NCI-H2227 treated with DMSO at 0.1 percent for 48 hours (cell line): ENCODE results near the gene ZSCAN10.
"Not testable (repeated sequence)": the region's sequence is repeated elsewhere in the genome, so short reads cannot be mapped to it uniquely, and the experiment has no call there.

Experiments used
- DNase-seq: peaks from one replicate; lab custom pipeline; 2025; lab: John Stamatoyannopoulos, UW

ZSCAN10 gene

DNA sequence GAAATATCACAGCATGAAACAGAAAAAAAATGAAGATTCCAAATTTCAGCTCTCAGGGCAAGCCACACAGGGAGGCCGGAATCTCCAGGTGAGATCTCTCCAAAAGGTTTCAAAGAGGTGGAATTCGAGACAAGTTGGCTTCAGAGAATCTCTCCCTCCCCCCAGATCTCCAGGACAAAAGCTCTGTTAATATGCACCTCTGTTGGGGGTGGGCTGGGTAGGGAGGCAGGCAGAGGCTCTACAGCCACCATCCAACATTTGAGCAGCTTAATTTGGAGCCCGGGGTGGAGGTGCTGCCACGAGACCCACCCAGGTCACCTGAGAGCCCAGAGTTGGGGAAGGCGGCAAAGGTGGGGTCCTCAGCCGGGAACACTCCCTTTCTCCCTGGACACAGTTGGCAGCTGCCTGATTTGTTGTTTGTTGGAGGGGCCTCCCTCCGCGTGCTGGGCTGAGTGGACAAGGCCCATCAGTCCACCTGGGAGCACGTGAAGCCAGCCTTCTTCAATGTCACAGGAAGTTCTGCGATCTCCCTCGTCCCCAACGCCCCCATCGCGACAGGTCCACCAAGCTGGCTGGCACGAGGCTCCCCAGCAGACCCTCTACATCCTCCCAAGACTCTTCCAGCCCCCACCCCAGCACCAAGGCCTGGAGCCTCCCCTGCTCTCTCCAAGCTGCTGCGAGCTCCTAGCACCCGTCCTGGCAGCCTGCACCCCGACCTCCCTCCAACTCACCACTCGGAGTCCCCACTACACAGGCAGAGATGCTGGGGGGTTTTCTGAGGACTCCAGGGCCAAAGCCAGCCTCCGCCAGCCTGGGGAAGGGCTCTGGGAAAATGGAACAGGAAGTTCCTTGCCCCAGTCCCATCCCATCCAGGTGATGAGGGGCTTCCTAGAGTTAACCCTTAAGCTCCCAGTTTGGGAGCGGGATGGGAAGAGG is at the start of gene ZSCAN10:
TSS of gene ZSCAN10 (minus strand) at position 836 of the 936 bp plus-strand sequence. CDS start 6,357 bp downstream, outside the sequence.
- no peak for DNase-seq

DNA sequence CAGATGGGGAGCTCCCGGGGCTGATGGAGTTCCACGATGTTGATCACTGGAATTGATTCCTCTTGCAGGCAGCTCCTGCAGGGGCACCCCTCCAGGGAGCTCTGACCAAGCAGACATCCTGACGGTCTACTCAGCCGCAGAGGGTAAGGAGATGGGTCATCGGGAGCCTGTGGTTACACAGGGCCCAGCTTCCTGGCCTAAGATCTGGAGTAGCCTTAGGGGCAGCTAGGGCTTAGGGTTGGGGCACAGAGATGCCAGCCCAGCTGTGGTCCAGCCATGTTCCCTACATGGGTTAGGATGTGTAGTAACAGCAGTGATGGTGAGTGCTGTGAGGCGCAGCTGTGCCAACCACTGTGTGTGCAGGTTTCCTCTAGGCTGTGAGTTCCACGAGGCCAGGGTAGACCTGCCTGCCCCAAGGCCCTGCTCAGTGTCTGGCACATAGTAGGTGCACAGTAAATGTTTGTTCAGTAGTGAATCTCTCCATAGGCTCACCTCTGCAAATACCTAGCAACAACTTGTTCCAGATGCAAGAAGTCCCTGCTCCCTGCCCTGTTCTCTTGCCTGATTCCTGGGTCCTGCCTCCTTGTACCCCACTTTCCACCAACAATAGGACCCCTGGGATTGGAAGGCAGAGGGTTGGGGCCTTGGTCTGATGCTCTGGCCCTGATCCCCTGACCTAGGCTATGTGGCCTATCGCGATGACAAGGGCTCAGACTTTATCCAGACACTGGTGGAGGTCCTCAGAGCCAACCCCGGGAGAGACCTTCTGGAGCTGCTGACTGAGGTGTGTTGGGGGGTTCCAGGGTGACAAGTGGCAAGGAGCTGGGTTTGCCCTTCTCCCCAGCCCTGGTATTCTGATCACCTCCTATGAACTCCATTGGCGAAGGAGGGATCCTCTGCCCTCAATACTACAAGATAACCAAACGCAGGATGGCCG is 49.4 kb upstream of the ZSCAN10 start:
- DNase-seq, result no peak

DNA sequence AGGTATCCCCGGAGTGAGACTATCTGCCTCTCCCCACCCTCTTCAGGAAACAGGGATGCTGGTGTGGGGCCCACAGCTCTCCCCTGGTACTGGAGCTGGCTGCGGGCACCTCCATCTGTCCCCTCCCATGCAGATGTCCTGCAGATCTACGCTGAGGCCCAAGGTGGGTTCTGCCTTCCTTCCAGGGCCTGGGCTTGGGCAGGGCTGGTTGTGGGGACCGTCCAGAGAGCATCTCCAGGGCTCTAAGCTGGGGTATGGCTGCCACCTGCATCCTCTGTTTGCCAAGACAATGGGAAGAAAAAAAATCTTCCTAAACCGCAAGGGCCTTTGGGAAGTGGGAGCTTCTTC is 48.6 kb upstream of the ZSCAN10 start:
- no peak for DNase-seq

DNA sequence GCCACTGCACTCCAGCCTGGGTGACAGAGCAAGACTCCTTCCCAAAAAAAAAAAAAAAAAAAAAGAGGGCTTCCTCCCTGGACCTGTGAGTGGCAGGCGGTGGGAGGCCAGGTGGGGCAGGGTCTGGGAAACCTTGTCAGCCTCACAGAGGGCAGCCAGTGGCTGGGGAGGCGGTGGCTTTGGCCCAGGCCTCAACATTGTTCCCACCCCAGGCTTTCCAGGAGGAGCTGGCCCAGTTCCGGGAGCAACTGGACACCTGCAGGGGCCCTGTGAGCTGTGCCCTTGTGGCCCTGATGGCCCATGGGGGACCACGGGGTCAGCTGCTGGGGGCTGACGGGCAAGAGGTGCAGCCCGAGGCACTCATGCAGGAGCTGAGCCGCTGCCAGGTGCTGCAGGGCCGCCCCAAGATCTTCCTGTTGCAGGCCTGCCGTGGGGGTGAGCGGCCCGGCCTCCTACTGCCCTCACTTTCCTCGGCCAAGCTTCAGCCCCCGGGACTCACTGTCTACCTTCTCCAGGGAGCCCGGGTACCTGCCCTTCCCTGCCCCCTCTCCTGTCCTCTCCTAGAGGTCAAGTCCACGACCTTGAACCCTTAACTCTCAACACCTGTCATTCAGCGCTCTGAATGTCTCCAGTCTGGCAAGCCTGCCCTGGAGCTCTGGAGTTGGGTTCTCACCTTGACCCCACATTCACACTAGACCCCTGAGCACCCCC is 48.1 kb upstream of the ZSCAN10 start:
- DNase-seq, result no peak

DNA sequence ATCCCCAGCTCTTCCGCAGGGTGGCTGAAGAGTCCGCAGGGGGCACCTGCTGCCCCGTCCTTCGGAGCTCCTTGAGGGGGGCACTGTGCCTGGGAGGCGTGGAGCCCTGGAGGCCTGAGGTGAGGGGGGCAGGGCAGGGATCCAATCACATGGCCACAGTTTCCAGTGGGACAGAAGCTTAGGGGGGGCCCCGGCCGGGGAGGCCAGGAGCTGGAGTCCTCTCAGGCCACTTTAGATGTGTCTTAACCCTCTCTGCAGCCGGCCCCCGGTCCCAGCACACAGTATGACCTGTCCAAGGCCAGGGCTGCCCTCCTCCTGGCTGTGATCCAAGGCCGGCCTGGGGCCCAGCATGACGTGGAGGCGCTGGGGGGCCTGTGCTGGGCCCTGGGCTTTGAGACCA is 46.6 kb upstream of the ZSCAN10 start:
- no peak for DNase-seq

DNA sequence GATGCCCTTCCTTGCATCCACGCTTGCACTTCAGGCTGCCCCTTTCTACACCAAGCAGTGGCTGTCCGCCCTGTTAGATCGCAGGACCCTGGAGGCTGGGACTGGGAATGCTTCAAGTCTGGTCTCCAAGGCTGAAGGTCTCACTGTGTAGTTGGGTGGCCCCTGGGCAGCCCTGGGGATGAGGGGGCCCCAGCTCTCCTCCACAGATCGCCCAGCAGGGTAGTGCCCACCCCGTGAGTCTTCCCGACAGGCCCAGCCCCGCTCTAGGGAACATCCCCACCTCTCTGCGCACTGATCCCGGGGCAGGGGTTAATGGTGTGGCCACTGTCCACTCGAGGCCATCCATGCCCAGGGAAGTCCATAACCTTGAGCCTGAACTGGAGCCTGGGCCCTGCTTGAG is 46.1 kb upstream of the ZSCAN10 start:
- no peak for DNase-seq

DNA sequence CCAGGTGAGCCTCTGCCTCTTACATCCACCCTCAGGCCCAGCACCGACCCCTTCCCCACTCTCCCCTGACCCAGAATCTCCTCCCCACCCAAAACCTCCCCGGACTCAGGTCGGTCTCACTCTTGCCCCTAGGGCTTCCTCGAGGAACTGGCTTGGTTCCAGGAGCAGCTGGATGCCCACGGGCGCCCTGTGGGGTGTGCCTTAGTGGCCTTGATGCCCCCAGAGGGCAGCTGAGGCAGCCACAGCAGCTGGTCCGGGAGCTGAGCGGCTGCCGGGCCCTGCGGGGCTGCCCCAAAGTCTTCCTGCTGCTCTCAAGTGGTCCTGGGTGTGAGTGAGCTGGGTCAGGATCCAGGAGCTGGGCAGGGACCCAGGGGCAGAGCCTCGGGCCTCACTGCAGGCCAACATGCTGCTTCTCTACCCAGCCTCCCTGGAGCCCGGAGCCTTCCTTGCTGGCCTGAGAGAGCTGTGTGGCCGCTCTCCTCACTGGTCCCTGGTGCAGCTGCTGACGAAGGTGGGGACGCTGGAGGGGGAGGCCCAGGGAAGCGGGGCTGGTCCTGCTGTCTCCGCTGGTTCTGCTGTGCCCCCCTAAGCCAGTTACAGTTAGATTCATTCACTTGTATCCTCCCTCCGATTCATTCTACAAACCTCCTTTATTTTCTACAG is 45.4 kb upstream of the ZSCAN10 start:
- no peak for DNase-seq

DNA sequence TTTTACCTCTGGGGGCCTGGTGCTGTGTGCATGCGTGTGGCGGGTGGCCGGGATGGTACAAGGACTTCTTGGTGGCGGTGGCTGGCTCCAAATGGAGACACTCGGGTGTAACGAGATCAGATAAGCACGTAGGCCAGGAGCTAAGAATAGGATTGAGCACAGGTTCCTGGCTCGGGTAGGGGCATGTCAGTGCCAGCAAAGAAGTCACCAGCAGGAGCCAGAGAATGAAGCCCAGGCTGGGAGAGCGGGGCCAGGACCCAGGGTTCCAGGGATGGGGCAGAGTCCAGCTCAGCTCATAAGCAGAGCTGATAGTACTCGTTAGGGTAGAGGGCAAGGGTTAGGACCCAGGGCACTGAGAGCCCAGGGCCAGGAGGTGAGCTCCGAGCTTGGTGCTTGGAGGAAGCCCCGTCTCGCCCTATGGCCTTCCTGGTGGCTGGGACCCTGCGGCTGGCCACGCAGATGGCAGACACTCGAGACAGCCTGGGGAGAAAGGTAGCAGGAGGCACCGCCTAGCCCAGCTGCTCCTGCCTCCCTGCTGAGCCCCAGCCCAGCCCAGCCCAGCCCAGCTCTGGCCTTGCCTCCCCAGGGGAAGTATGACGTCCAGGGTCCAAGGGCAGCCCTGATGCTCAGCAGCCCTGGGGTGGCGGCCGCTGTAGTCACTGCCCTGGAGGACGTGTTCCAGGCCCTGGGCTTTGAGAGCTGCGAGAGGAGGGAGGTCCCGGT is 44.7 kb upstream of the ZSCAN10 start:
- no peak for DNase-seq

DNA sequence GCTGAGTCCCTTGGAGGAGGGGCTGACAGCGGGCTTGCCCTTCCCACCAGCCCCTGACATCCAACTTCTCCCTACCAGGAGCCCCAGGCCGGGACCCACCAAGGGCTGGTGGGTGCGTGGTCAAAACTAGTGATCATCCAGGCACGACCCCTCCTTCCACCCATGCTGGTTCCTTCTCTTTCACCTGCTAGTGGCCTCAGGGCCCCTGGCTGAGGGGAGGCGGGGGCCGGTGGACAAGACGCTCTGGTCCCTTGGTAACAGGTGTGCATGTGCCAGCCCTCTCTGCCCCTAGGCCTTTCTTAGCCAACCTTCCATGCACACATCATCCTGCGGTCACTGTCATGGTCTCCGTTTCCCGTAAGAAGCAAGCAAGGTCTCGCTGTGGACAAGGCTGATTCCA is 44.1 kb upstream of the ZSCAN10 start:
- DNase-seq, result no peak

DNA sequence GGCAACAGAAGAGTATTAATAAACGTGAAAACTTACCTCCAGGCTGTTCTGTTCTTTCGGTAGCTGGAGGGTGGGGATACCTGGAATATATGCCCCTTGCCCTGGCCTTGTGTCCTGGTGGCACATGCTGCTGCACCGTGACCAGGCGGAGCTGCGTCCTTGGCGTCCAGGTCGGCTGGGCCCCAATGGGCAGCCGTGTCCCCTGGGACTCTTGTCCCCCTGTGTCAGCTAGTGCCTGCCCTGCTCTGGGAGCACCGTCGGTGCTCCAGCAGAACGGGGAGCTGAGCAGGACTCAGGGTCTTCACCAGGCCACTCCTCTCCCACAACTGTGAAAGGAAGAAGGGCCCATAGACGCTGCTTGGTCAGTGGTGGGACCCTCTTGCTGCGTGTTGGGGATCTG is 43.7 kb upstream of the ZSCAN10 start:
- no peak for DNase-seq

DNA sequence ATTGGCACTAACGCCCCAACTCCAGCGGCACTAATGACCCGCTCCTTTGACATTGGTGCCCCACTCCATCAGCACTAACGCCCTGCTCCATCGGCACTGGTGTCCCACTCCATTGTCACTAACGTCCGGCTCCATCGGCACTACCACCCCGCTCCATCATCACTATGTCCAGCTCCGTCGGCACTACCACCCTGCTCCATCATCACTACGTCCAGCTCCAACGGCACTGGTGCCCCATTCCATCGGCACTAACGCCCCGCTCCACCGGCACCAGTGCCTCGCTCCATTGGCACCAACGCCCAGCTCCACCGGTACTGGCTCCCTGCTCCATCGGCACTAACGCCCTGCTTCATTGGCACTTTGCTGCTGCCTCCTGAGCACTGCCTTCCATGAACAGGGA is 43.2 kb upstream of the ZSCAN10 start:
- no peak for DNase-seq

DNA sequence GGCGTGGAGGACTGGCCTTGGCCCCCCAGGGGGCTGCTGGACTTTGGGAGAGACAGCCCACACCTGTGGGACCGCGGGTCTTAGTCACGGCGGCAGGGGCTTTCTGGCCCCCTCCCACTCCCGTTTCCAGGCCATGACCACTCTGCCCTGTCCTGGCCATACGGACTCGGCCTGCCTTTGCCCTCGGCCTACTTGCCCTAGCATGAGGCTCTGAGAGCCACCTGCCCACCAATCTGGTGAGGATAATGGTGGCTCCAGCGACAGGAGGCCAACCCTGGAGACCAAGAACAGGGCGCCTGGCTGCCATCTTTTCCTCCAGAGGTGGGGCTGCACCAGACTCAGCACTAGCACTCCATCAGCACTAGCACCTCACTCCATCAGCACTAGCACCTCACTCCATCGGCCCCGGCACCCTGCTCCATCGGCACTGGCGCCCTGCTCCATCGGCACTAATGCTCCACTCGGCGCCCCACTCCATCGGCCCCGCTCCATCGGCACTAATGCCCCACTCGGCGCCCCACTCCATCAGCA is 42.8 kb upstream of the ZSCAN10 start:
- DNase-seq, result no peak

DNA sequence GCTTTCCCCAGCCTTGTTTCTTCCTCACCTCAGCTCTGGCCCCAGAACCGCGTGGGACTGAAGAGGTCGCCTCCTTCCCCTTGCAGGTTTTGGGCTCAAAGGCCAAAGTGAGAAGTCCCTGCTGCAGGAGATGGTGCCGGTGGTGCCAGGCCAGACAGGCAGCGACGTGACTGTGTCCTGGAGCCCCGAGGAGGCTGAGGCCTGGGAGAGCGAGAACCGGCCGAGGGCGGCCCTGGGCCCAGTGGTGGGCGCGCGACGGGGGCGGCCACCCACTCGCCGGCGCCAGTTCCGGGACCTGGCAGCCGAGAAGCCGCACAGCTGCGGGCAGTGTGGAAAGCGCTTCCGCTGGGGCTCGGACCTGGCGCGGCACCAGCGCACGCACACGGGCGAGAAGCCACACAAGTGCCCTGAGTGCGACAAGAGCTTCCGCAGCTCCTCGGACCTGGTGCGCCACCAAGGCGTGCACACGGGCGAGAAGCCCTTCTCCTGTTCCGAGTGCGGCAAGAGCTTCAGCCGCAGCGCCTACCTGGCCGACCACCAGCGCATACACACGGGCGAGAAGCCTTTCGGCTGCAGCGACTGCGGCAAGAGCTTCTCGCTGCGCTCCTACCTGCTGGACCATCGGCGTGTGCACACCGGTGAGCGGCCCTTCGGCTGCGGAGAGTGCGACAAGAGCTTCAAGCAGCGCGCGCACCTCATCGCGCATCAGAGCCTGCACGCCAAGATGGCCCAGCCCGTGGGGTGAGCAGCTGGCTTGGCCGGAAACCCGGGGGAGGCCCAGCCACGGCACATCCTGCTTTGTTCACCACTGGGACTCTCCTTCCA is 41.7 kb upstream of the ZSCAN10 start:
- DNase-seq, result no peak

DNA sequence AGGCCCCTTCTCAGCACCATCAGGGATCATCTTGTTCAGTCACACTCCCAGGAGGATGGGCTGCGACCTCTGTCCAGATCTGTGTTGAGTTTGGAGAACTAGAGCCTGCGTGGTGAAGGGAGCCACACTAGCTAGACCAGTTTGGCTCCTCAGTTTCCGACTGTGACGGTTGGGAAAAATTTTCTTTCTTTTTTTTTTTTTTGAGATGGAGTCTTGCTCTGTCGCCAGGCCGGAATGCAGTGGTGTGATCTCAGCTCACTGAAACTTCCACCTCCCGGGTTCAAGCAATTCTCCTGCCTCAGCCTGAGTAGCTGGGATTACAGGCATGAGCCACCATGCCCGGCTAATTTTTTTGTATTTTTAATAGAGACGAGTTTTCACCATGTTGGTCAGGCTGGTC is 40.5 kb upstream of the ZSCAN10 start:
- DNase-seq, result not testable (repeated sequence)

DNA sequence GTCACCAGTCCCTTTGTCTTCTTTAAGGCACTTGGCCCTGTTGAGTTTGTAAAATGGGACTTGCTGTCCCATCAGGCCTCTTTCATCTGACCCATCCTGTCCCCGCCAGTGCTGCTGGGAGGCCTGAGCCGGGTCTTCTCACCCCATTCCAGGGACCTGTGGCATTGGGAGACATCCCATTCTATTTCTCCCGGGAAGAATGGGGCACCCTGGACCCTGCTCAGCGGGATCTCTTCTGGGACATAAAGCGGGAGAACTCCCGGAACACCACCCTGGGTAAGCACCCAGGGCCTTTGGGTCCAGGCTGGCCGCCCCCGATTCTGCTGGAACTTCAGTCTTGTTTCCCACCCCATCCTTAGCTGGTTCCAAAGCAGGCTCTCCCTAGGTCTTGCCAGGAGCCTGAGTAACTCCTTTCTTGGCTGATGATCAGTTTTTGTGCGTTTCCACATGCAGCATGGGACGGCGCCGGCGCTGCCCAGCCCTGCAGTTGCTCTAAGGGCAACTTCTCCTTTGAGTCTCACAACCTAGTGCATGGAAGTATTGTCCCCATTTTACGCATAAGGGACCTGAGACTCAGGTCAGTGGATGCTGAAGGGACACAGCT is 39.8 kb upstream of the ZSCAN10 start:
- no peak for DNase-seq

DNA sequence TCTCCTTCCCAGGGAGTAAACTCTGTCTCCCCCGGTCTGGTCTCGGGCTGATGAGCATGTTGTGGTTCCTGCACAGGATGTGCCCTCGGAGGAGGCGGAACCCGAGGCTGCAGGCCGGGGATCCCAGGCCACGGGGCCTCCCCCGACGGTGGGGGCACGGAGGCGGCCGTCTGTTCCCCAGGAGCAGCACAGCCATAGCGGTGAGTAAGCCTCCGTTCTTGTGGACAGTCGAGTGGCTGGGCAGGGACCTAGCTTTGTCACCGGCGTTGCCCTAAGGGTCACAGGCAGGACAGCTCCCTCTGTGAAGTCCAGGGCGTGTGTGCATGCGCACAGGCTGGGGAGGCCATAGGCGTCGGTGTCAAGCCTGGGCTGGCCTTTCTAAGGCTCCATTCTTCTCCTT is 39.2 kb upstream of the ZSCAN10 start:
- DNase-seq, result no peak

DNA sequence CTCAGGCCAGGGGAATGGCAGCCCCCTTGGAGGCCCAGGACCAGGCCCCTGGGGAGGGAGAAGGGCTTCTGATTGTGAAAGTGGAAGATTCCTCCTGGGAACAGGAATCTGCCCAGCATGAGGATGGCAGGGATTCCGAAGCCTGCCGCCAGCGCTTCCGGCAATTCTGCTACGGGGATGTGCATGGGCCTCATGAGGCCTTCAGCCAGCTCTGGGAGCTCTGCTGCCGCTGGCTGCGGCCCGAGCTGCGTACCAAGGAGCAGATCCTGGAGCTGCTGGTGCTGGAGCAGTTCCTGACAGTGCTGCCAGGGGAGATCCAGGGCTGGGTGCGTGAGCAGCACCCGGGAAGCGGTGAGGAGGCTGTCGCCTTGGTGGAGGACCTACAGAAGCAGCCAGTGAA is 38.2 kb upstream of the ZSCAN10 start:
- DNase-seq, result no peak

DNA sequence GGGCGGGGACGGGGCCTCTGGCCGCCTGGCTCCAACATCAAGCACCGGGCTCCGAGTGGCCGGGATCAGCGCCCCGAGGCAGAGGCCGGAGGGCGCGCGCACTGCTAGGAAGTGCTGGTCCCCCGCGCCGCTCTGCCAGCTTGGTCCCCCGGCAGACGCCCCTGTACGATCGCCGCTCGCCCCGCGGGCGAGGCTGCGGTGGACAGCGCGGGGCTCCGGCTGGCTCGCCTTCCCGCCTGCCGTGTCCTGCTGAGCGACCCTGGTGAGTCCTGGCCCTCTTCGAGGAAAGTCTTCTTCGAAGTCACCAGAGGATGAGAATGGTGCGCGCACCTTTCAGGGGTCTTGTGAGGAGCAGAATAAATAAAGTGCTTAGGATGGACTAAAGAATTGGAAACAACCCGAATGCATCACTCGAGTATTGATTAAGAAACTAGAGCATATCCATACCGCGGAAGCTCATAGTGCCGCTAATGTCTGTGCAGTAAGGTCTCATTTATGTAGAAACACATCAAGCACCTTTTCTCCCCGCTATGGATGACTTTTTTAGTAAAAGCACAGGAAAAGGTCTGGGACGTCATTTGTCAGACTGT is 36.1 kb upstream of the ZSCAN10 start:
- no peak for DNase-seq
